ENCODE data around the gene C6orf62.

- no peak for TF ChIP-seq POLR2A (IDR thresholded peaks at IDR 0.05)
- no peak for TF ChIP-seq CTCF (IDR thresholded peaks at IDR 0.05)
Observed at GRCh38 chr6:24759718-24760117, 40.8 kb upstream of the C6orf62 start.

Measured in thyroid gland (tissue), 4 donors.